ENCODE results near the gene KRTAP21-1. TPM values are rescaled to one million over a fixed set of nuclear protein-coding genes. Genes with fewer than 3 reads are reported as not detected.

The KRTAP21-1 gene
- total RNA-seq, 1 experiment from 2014 or later: not detected

DNA sequence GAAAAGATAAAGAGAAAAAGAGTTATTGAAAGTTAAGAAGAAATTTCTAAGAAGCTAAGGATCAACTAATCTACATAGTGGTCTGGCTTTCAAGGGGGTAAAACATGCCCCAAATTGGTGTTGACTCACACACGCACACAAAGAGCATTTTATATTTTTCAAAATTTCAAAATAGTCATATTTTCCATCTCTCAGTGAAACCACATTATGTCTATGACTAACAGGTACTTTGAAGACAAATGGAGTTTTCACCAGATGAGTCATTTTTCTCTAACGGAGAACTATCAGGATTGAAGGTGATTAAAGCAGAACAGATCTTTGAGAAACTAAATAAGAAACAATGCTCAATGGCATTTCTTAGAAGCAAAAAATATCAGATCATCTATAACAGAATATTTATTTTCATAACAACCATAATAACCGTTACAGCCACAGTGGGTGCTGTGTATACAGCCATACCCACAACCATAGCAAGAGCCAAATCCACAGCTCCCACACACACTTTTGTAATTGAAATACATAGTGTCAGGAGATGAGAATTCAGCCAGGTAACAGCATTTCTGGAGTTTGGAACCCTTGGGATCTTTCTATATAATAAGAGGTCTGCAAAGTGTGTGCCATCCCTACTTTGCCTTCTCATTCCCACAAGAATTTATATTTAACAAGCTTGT is 36.9 kb downstream of the KRTAP21-1 start, which contains the start of gene KRTAP21-3:
Gene KRTAP21-3, minus strand, starts transcription at position 539 of the 671 bp plus-strand sequence. Its CDS starts 18 bp downstream, at position 521.
- Mint-ChIP-seq H3K36me3 (ENCODE audit: insufficient read depth, unreplicated experiment) (no peaks in the 10 kb centered on the region), H3K4me1 (ENCODE audit: insufficient read depth, unreplicated experiment) (peaks cover 16% of the 10 kb centered on the region), H3K9me3 (ENCODE audit: unreplicated experiment) (no peaks in the 10 kb centered on the region), H3K4me3 (ENCODE audit: unreplicated experiment) (no peak within 1 kb of the TSS), H3K27me3 (ENCODE audit: insufficient read depth, unreplicated experiment) (peaks cover 13% of the 10 kb centered on the region), H3K27ac (ENCODE audit: low read depth, unreplicated experiment) (no peak within 1 kb of the TSS)
- intact Hi-C loops (cut with micrococcal nuclease): no loop called here
- DNase-seq (ENCODE audit: unreplicated experiment): peak; percentile 47
- CTCF ChIA-PET: interaction anchor here (0.7 to 0.9 kb wide), 2 partner anchors 42 to 217 kb away, joined by 3 read pairs; no protein-coding TSS in a partner anchor
- TF ChIP-seq, protein P1, sequence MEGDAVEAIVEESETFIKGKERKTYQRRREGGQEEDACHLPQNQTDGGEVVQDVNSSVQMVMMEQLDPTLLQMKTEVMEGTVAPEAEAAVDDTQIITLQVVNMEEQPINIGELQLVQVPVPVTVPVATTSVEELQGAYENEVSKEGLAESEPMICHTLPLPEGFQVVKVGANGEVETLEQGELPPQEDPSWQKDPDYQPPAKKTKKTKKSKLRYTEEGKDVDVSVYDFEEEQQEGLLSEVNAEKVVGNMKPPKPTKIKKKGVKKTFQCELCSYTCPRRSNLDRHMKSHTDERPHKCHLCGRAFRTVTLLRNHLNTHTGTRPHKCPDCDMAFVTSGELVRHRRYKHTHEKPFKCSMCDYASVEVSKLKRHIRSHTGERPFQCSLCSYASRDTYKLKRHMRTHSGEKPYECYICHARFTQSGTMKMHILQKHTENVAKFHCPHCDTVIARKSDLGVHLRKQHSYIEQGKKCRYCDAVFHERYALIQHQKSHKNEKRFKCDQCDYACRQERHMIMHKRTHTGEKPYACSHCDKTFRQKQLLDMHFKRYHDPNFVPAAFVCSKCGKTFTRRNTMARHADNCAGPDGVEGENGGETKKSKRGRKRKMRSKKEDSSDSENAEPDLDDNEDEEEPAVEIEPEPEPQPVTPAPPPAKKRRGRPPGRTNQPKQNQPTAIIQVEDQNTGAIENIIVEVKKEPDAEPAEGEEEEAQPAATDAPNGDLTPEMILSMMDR (IDR thresholded peaks at IDR 0.05; ENCODE audit: unreplicated experiment): no peak
- POLR2A ChIA-PET: no interaction called here
- BruUV-seq (replicated peaks): no TSS peak

DNA sequence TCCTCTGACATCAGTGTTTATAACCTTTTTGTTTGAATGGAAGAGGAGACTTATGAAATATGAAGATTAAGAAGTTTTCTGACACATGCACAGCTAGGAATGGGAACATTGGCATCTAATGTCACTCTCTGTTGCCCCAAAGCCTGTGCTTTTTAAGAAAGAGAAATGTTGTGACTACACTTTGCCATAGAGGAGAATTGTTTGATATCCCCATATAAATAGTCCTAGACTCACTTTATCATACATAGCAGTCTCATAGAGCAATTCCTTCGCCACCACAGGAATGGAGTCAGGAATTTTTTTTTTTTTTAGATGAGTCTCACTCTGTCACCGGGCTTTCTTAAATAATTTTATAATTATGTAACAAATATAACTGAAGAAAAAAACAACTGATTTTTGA is 38.1 kb downstream of the KRTAP21-1 start:
- peaks cover 16% of the 10 kb centered on the region for H3K4me1 Mint-ChIP-seq (ENCODE audit: insufficient read depth, unreplicated experiment)
- no TSS peak for BruUV-seq (replicated peaks)

DNA sequence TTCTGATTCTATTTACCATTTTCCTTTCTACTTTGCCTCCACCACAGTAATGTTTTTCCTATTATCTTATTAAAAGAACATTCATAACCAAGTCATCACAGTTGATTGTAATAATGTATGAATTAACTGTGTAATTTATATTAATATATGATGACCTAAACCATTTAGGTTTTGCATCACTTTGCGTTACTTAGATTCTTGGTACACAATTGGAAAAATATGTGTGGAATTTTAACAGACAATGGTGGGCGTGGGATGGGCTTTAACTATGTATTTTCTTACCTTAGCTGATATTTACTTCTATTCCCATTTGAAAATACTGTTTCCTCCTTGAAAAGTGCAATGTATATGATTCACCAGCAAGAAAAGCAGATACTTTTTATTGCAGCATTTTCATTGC is 40.3 kb downstream of the KRTAP21-1 start:
- H3K27ac Mint-ChIP-seq (ENCODE audit: low read depth, unreplicated experiment): no peak overlapping the region
- ChIA-PET POLR2A (no interaction called here), CTCF (no interaction called here)
- TF ChIP-seq, protein P1 (IDR thresholded peaks at IDR 0.05; ENCODE audit: unreplicated experiment): no peak
- no peak overlapping the region for H3K4me3 Mint-ChIP-seq (ENCODE audit: unreplicated experiment)
- no peaks in the 10 kb centered on the region for H3K27me3 Mint-ChIP-seq (ENCODE audit: insufficient read depth, unreplicated experiment)
- intact Hi-C loops (cut with micrococcal nuclease): no loop called here
- H3K9me3 Mint-ChIP-seq (ENCODE audit: unreplicated experiment): peaks cover 9% of the 10 kb centered on the region
- DNase-seq (ENCODE audit: unreplicated experiment): no peak
- BruUV-seq (replicated peaks): no TSS peak
- no peaks in the 10 kb centered on the region for H3K36me3 Mint-ChIP-seq (ENCODE audit: insufficient read depth, unreplicated experiment)
- H3K4me1 Mint-ChIP-seq (ENCODE audit: insufficient read depth, unreplicated experiment): peaks cover 16% of the 10 kb centered on the region

More for the DNA sequence above, 38.1 kb downstream of the KRTAP21-1 start:
- ChIA-PET CTCF (no interaction called here), POLR2A (no interaction called here)
- Mint-ChIP-seq H3K4me3 (ENCODE audit: unreplicated experiment) (no peak overlapping the region), H3K27ac (ENCODE audit: low read depth, unreplicated experiment) (no peak overlapping the region), H3K36me3 (ENCODE audit: insufficient read depth, unreplicated experiment) (no peaks in the 10 kb centered on the region), H3K9me3 (ENCODE audit: unreplicated experiment) (no peaks in the 10 kb centered on the region), H3K27me3 (ENCODE audit: insufficient read depth, unreplicated experiment) (no peaks in the 10 kb centered on the region)
- intact Hi-C loops (cut with micrococcal nuclease): no loop called here
- no peak for DNase-seq (ENCODE audit: unreplicated experiment)
- TF ChIP-seq, protein P1 (IDR thresholded peaks at IDR 0.05; ENCODE audit: unreplicated experiment): no peak

DNA sequence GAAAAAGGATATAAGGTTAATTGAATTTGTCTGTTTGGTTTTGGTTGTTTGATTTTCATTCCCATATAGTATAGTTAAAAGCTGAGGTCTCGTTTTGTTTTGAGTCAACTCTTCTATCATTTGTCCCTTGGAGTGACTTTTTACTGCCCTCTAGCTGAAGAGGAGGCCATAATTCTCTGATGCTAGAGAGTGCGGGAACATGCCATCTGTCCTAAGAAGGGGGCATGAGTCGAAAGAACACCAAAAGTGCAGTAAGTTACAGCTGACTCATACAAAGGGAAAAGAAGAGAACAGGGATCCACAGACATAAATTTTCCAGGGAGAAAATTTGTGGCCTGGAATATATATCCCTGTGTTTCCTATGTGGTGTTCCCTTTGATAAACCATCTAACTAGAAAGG is 40.8 kb downstream of the KRTAP21-1 start:
- intact Hi-C loops (cut with micrococcal nuclease): no loop called here
- no TSS peak for BruUV-seq (replicated peaks)
- peaks cover 9% of the 10 kb centered on the region for H3K9me3 Mint-ChIP-seq (ENCODE audit: unreplicated experiment)
- CTCF ChIA-PET: no interaction called here
- H3K36me3 Mint-ChIP-seq (ENCODE audit: insufficient read depth, unreplicated experiment): no peaks in the 10 kb centered on the region
- H3K27me3 Mint-ChIP-seq (ENCODE audit: insufficient read depth, unreplicated experiment): no peaks in the 10 kb centered on the region
- H3K27ac Mint-ChIP-seq (ENCODE audit: low read depth, unreplicated experiment): no peak overlapping the region
- POLR2A ChIA-PET: no interaction called here
- TF ChIP-seq, protein P1 (IDR thresholded peaks at IDR 0.05; ENCODE audit: unreplicated experiment): no peak
- H3K4me3 Mint-ChIP-seq (ENCODE audit: unreplicated experiment): no peak overlapping the region
- peaks cover 13% of the 10 kb centered on the region for H3K4me1 Mint-ChIP-seq (ENCODE audit: insufficient read depth, unreplicated experiment)
- no peak for DNase-seq (ENCODE audit: unreplicated experiment)
